GM10266 (cell line): ENCODE measurements around the gene TMEM229B.
A peak's percentile ranks its signal among the peaks of the same experiment; 100 is the strongest.

ENCODE experiments used
- DNase-seq: peaks from one replicate; pipeline ENCODE4 v3.0.0; 2012; ENCODE audit errors: extremely low spot score
- CTCF ChIP-seq: IDR thresholded peaks from 2 replicates; pipeline ENCODE4 v1.5.1; 2012; ENCODE audit warnings: mild to moderate bottlenecking, low read depth; ENCODE audit not compliant: control insufficient read depth, insufficient read depth; ENCODE audit errors: missing control alignments

Gene TMEM229B

GRCh38 chr14:67432050-67432564 is 56.4 kb downstream of the TMEM229B start:
- TF ChIP-seq CTCF = no peak
- no peak for DNase-seq

GRCh38 chr14:67429510-67430205 is 58.9 kb downstream of the TMEM229B start:
- no peak for TF ChIP-seq CTCF
- no peak for DNase-seq

GRCh38 chr14:67428501-67429031 is 60.0 kb downstream of the TMEM229B start:
- DNase-seq = no peak
- no peak for TF ChIP-seq CTCF

- TF ChIP-seq CTCF = peak; percentile 78
- peak; percentile 81 for DNase-seq
Observed at GRCh38 chr14:67426983-67427606, 61.4 kb downstream of the TMEM229B start.

GRCh38 chr14:67426161-67426560 is 62.4 kb downstream of the TMEM229B start:
- TF ChIP-seq CTCF = no peak
- DNase-seq = no peak

GRCh38 chr14:67425608-67426007 is 62.9 kb downstream of the TMEM229B start:
- TF ChIP-seq CTCF = no peak
- no peak for DNase-seq

GRCh38 chr14:67424539-67424938 is 64.0 kb downstream of the TMEM229B start:
- no peak for TF ChIP-seq CTCF
- no peak for DNase-seq
